NCI-H748 (cell line): ENCODE measurements around the gene BTBD6.

Source experiments
- DNase-seq: peaks from one replicate; lab custom pipeline; 2025; ENCODE audit not compliant: unreplicated experiment; lab: John Stamatoyannopoulos, UW

The BTBD6 gene

GRCh38 chr14:105248368-105249181 lies at the start of gene BTBD6:
BTBD6 (plus strand) TSS chr14:105248533; CDS start chr14:105248712, 179 bp downstream.
- DNase-seq: peak; percentile 95

GRCh38 chr14:105198588-105198987 lies 49.7 kb upstream of the BTBD6 start:
- DNase-seq: no peak

GRCh38 chr14:105199093-105199492 lies 49.2 kb upstream of the BTBD6 start:
- no peak for DNase-seq

GRCh38 chr14:105200074-105200473 lies 48.3 kb upstream of the BTBD6 start:
- no peak for DNase-seq

GRCh38 chr14:105200641-105201040 lies 47.7 kb upstream of the BTBD6 start:
- no peak for DNase-seq

GRCh38 chr14:105201156-105201924 lies 47.0 kb upstream of the BTBD6 start:
- peak; percentile 23 for DNase-seq

- no peak for DNase-seq
These were observed 46.3 kb upstream of the BTBD6 start for GRCh38 chr14:105201925-105202513.

GRCh38 chr14:105203057-105203531 lies 45.2 kb upstream of the BTBD6 start:
- DNase-seq: peak; percentile 69

- no peak for DNase-seq
These were observed 44.6 kb upstream of the BTBD6 start for GRCh38 chr14:105203701-105204100.

GRCh38 chr14:105204206-105204930 lies 44.0 kb upstream of the BTBD6 start:
- no peak for DNase-seq

- DNase-seq: no peak
These were observed 43.2 kb upstream of the BTBD6 start for GRCh38 chr14:105204931-105205672.

GRCh38 chr14:105205673-105206208 lies 42.6 kb upstream of the BTBD6 start:
- no peak for DNase-seq

GRCh38 chr14:105206873-105207272 lies 41.5 kb upstream of the BTBD6 start:
- no peak for DNase-seq

- no peak for DNase-seq
These were observed 40.9 kb upstream of the BTBD6 start for GRCh38 chr14:105207460-105207901.

- DNase-seq: no peak
These were observed 40.2 kb upstream of the BTBD6 start for GRCh38 chr14:105207996-105208737.

GRCh38 chr14:105208738-105209075 lies 39.6 kb upstream of the BTBD6 start:
- DNase-seq: no peak

- DNase-seq: no peak
These were observed 39.2 kb upstream of the BTBD6 start for GRCh38 chr14:105209091-105209490.

GRCh38 chr14:105209646-105210045 lies 38.7 kb upstream of the BTBD6 start:
- DNase-seq: no peak

- no peak for DNase-seq
These were observed 37.9 kb upstream of the BTBD6 start for GRCh38 chr14:105210266-105211025.
